Measurements from ENCODE around the gene RAB30. TPM values are rescaled to one million over a fixed set of nuclear protein-coding genes. Genes with fewer than 3 reads are reported as not detected.

Gene RAB30
- total RNA-seq, 2 donors from 2014 or later: 12.1 to 19.0 TPM

DNA sequence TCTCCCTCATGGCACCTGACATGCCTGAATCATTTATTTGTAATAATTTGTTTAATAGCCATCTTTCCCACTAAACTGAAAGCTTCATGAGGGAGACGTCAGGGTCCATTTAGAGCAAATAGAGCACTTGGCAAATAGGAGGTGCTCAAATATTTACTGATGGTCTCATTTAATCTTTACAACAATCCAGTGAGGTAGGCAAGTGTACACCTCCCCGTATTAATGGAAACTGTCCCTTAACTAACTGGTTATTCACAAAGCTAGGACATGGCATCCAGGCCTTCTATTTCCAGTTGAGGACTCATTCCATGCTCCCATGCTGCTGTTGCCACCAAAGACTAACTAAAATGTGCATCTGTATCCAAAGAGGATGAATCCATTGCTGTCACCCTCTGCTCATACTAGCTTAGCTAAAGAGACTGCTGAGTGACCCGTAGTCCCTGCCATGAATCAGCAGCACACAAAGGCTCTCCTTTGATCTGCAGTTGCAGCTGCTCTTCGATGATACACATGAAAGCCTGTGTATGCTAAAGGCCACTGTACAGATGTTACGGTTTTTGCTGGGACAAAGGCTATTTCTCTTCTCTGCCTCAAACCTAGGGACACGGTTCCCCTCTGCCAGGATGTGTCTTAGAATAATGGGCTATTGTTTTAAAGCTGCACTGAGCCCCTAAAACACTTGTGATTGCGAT is 82.6 kb downstream of the RAB30 start:
- Histone ChIP-seq H3K36me3 (peaks cover 21% of the 10 kb centered on the region), H3K4me1 (peaks cover 0 to 38% of the 10 kb centered on the region in 2 donors)
- no peak for TF ChIP-seq CTCF (IDR thresholded peaks at IDR 0.05)

GRCh38 chr11:82987997-82988396 is 83.7 kb downstream of the RAB30 start:
- no peaks in the 10 kb centered on the region for H3K9me3 ChIP-seq
- no peak for TF ChIP-seq CTCF (IDR thresholded peaks at IDR 0.05)
- H3K4me1 ChIP-seq: peaks cover 0 to 35% of the 10 kb centered on the region in 2 donors
- no peak overlapping the region for H3K4me3 ChIP-seq
- no peak for DNase-seq (ENCODE audit: low spot score)
- peaks cover 21% of the 10 kb centered on the region for H3K36me3 ChIP-seq
- H3K27ac ChIP-seq: no peak overlapping the region
- no peaks in the 10 kb centered on the region for H3K27me3 ChIP-seq

More for the DNA sequence above, 82.6 kb downstream of the RAB30 start:
- Histone ChIP-seq H3K4me3 (no peak overlapping the region), H3K27me3 (no peaks in the 10 kb centered on the region), H3K27ac (peak overlapping the region in 1 of 2 donors; percentile 34), H3K9me3 (no peaks in the 10 kb centered on the region)
- no peak for DNase-seq (ENCODE audit: low spot score)

DNA sequence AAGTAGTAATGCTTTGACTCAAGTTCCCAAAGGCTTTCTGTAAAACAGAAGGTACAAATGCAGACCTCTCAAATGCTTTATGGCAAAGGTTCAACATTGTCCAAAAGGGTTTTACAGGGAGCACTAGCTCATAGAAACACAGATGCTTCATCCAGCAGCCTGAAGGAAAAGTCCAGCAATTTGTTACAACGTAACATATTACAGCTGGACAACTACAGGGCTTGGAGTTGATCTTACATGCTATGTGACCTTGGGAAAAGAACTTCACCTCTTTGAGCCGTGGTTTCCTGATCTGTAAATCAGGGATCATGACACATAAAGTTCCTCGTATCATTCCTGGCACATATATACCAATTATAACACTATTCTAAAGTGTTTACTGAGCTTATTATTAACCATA is 85.3 kb downstream of the RAB30 start:
- H3K9me3 ChIP-seq: no peaks in the 10 kb centered on the region
- H3K36me3 ChIP-seq: peaks cover 27% of the 10 kb centered on the region
- TF ChIP-seq CTCF (IDR thresholded peaks at IDR 0.05): no peak

DNA sequence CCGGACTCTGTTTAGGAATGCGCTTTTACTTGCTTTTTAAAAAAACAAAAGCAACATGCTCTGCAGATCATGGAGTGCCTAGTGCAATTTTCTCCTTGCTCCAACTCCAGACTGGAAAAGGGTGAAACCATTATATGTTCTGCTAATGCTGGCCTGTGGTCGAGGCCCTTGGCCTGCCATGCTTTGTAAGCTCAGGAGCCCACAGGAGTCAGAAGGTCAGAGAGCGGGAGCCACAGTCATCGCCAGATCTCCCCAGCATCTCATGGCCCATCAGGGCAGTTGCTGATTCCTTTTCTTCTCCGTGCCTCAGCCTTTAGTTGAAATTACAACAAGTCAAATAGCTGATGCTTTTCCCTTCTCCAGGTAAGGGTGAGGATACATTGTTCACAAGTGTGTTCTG is 89.8 kb downstream of the RAB30 start:
- Histone ChIP-seq H3K36me3 (peaks cover 23% of the 10 kb centered on the region), H3K4me3 (no peak overlapping the region), H3K27ac (no peak overlapping the region), H3K9me3 (no peaks in the 10 kb centered on the region), H3K4me1 (no peaks in the 10 kb centered on the region), H3K27me3 (no peaks in the 10 kb centered on the region)
- no peak for DNase-seq (ENCODE audit: low spot score)
- TF ChIP-seq CTCF (IDR thresholded peaks at IDR 0.05): no peak

More for the DNA sequence above, 85.3 kb downstream of the RAB30 start:
- Histone ChIP-seq H3K4me1 (peaks cover 0 to 20% of the 10 kb centered on the region in 2 donors), H3K4me3 (no peak overlapping the region), H3K27ac (no peak overlapping the region), H3K27me3 (no peaks in the 10 kb centered on the region)
- DNase-seq (ENCODE audit: low spot score): no peak

GRCh38 chr11:82980947-82981346 is 90.8 kb downstream of the RAB30 start:
- H3K36me3 ChIP-seq: peaks cover 14% of the 10 kb centered on the region
- no peak overlapping the region for H3K4me3 ChIP-seq
- H3K9me3 ChIP-seq: no peaks in the 10 kb centered on the region
- H3K27me3 ChIP-seq: no peaks in the 10 kb centered on the region
- TF ChIP-seq CTCF (IDR thresholded peaks at IDR 0.05): no peak
- no peaks in the 10 kb centered on the region for H3K4me1 ChIP-seq
- no peak overlapping the region for H3K27ac ChIP-seq
- DNase-seq (ENCODE audit: low spot score): no peak

DNA sequence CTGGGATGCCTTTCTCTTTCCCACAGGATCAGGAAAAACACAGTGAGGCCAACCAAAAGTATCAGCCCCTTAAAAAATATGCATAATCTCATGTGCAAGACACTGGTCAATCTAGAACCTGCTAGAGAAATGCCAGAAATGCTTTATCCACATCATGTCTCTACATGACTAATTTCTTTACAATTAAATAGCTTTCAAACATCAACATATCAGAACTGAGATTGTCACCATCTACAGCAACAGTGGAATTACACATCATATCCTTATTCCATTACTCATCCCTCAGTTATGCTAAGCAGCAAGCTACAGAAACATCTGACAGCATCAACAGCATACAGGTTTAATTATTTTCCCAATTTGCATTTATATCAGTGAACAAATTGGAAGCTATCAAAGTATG is 91.4 kb downstream of the RAB30 start:
- Histone ChIP-seq H3K9me3 (no peaks in the 10 kb centered on the region), H3K27me3 (no peaks in the 10 kb centered on the region), H3K36me3 (peaks cover 10% of the 10 kb centered on the region), H3K4me3 (no peak overlapping the region), H3K4me1 (no peaks in the 10 kb centered on the region), H3K27ac (no peak overlapping the region)
- TF ChIP-seq CTCF (IDR thresholded peaks at IDR 0.05): no peak
- DNase-seq (ENCODE audit: low spot score): no peak
